Bronchial epithelial cell (primary cell): ENCODE data around the gene AKAP3. TPM values are rescaled to one million over a fixed set of nuclear protein-coding genes. Genes with fewer than 3 reads are reported as not detected.
A peak's percentile ranks its signal among the peaks of the same experiment; 100 is the strongest.

Experiments
- DNase-seq: peaks from one replicate; pipeline ENCODE4 v3.0.0-alpha.2; 2010; ENCODE audit warnings: low read depth
- FAIRE-seq: peaks from 2 replicates; lab custom pipeline; 2011; peaks lifted over from hg19 to GRCh38; lab: Jason Lieb, UNC
- H3K27me3 ChIP-seq: 2 replicates; pipeline ENCODE4 v1.5.1; 2011; ENCODE audit warnings: low read length; ENCODE audit not compliant: control insufficient read depth, insufficient read depth
- H3K36me3 ChIP-seq: 2 replicates; pipeline ENCODE4 v1.5.1; 2011; ENCODE audit warnings: low read length; ENCODE audit not compliant: control insufficient read depth, insufficient read depth
- H3K4me3 ChIP-seq: 2 replicates; pipeline ENCODE4 v1.5.1; 2011; ENCODE audit warnings: mild to moderate bottlenecking, low read depth, low read length, control low read depth
- total RNA-seq: library from RNA; depleted of rRNA; stranded (reverse); fragments of >200 nt; gene quantifications from 2 replicates; pipeline ENCODE4 v1.2.1, GENCODE V29; 2014
- TF ChIP-seq, protein P1 (sequence below): IDR thresholded peaks from 2 replicates; pipeline ENCODE4 v1.5.1; 2011; ENCODE audit warnings: mild to moderate bottlenecking, moderate library complexity, low read length, control low read depth, inconsistent platforms; ENCODE audit not compliant: insufficient read depth, severe bottlenecking

AKAP3 gene
- total RNA-seq, 1 donor from 2014 or later = 0.53 TPM

DNA sequence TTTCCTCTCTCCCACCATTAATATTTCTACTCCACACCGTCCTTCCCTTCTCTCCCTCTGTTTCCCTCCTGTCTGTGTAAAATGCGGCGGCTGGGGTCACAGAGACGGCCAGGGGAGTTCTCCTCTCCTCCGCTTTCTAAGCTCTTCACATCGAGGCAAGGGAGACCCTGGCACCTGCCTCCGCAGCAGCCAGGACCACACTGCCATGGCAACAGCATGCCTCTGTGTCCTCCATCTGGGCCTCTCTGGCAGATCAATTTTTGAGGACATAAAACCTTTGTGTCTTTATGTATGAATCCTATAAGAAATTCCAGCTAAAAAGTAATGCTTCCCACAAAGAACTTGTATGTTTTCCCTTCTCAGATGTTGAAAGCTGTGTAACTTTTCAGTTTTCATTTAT lies 45.4 kb downstream of the AKAP3 start:
- no peaks in the 10 kb centered on the region for H3K27me3 ChIP-seq
- DNase-seq = no peak
- H3K36me3 ChIP-seq = peaks cover 1% of the 10 kb centered on the region
- TF ChIP-seq, protein P1, sequence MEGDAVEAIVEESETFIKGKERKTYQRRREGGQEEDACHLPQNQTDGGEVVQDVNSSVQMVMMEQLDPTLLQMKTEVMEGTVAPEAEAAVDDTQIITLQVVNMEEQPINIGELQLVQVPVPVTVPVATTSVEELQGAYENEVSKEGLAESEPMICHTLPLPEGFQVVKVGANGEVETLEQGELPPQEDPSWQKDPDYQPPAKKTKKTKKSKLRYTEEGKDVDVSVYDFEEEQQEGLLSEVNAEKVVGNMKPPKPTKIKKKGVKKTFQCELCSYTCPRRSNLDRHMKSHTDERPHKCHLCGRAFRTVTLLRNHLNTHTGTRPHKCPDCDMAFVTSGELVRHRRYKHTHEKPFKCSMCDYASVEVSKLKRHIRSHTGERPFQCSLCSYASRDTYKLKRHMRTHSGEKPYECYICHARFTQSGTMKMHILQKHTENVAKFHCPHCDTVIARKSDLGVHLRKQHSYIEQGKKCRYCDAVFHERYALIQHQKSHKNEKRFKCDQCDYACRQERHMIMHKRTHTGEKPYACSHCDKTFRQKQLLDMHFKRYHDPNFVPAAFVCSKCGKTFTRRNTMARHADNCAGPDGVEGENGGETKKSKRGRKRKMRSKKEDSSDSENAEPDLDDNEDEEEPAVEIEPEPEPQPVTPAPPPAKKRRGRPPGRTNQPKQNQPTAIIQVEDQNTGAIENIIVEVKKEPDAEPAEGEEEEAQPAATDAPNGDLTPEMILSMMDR = no peak
- FAIRE-seq = no peak
- no peak overlapping the region for H3K4me3 ChIP-seq

DNA sequence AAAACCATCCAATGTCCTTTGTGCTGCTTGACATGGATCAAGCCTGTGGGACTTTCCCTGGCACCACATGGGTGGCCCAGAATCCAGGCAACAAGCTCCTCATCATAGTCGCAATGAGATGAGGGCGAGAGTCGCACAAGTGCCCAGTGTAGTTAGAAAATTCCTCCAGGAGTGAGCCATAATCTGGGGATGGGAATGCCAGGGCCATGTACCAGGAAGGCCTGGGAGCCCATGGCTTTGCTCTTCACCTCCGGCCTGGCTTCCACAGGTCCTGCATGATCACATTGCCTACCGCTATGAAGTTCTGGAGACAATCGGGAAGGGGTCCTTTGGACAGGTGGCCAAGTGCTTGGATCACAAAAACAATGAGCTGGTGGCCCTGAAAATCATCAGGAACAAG lies 53.0 kb downstream of the AKAP3 start:
- Histone ChIP-seq H3K4me3 (no peak overlapping the region), H3K27me3 (no peaks in the 10 kb centered on the region), H3K36me3 (no peaks in the 10 kb centered on the region)
- no peak for DNase-seq
- TF ChIP-seq, protein P1 = no peak
- no peak for FAIRE-seq

DNA sequence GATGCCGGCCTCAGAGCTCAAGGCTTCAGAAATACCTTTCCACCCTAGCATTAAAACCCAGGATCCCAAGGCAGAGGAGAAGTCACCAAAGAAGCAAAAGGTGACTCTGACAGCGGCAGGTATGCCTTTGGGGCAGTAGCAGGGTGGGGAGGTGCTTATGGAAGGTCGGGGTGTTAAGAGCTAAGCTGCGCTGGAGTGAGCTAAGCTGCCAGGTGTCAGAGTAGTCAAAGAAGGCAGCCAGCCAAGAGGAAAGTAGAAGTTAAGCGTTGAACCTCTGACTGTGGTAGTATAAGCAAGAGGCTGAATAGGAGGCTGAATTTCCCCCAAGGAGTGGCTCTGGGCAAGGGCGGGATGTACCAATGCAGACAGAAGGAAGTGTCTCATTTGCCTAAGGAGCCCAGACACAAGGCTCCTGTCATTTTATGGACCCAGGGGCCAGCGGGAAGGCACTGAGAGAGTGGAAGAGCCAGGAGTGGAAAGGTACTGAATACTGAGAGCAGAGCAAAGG lies 57.6 kb downstream of the AKAP3 start:
- Histone ChIP-seq H3K36me3 (no peaks in the 10 kb centered on the region), H3K27me3 (no peaks in the 10 kb centered on the region), H3K4me3 (no peak overlapping the region)
- DNase-seq (no peak), FAIRE-seq (no peak)
- TF ChIP-seq, protein P1 = no peak

DNA sequence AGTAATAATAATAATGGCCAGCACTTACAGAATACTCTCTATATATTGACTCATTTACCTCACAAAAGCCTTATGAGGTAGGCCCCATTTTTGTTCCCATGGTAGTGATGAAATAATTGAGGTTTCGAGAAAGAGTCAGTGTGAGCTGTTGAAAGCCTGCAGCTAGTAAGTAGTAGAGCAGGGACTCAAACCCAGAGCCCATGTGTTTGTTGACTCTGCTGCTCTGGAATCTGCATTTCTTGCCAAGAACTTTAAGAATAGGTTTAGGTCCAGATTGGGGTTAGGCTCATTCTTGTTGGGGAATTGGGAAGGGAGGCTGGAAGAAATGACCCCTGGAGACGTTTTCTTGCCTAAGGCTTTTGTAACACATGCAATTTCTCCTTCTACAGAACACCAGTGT lies 58.9 kb downstream of the AKAP3 start:
- TF ChIP-seq, protein P1 = no peak
- no peaks in the 10 kb centered on the region for H3K36me3 ChIP-seq
- no peak for DNase-seq
- H3K4me3 ChIP-seq = no peak overlapping the region
- no peak for FAIRE-seq
- H3K27me3 ChIP-seq = no peaks in the 10 kb centered on the region

DNA sequence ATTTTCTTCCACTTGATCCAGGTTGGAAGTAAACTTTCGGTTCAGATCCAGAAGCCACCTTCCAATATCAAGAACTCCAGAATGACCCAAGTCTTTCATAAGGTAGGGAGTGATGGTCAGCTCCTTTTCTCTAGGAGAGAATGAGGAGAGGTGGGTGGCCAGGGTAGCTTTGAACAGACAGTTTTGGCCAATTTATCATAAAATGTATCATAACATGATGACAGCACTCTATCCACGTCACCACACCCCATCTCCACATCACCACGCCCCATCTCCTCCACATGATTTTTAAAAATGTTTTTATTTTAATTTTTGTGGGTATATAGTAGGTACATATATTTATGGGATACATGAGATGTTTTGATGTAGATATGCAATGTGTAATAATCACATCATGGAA lies 59.9 kb downstream of the AKAP3 start:
- FAIRE-seq (no peak), DNase-seq (no peak)
- H3K4me3 ChIP-seq = no peak overlapping the region
- TF ChIP-seq, protein P1 = no peak
- H3K36me3 ChIP-seq = no peaks in the 10 kb centered on the region
- H3K27me3 ChIP-seq = no peaks in the 10 kb centered on the region

DNA sequence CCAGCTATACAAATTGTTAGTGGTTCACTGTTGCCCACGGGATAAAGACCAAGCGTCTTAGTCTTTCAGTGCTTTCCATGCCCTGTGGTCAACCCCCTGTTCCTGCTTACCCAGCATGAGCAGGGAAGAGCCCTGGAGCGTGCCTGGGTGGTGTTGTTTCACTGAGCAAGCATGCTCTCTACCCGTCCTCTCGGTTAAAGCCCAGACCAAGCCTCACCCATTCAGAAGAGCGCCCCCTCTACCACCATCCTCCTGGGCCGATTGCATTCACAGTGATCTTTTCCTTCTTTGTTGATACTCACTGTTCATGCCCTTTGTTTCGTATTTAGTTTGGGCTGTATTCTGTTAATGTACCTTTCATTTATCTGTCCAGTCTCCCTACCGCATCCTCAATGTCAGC lies 61.7 kb downstream of the AKAP3 start:
- FAIRE-seq = peak; percentile 80
- TF ChIP-seq, protein P1 = no peak
- DNase-seq = no peak
- no peaks in the 10 kb centered on the region for H3K27me3 ChIP-seq
- no peaks in the 10 kb centered on the region for H3K36me3 ChIP-seq
- no peak overlapping the region for H3K4me3 ChIP-seq
